ENCODE data around the gene MYOF.
"Not testable (repeated sequence)": the region's sequence is repeated elsewhere in the genome, so short reads cannot be mapped to it uniquely, and the experiment has no call there.

The MYOF gene

DNA sequence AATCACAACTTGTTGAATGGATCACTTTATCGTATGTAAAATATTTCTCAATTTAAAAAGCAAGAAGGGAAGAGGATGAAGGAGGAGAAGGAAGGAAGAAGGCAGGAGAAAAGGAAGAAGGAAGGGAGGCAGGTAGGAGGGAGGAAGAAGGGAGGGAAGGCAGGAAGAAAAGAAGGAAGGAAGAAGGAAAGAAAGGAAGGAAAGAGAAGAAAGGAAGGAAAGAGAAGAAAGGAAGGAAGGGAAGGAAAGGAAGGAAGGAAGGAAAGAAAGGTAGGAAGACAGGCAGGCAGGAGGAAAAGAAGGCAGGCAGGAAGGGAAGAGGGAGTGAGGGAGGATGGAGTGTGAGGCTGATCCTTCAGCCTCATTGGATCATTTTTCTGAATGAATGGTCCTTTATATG, 145.5 kb downstream of the MYOF start:
- no peak for DNase-seq

DNA sequence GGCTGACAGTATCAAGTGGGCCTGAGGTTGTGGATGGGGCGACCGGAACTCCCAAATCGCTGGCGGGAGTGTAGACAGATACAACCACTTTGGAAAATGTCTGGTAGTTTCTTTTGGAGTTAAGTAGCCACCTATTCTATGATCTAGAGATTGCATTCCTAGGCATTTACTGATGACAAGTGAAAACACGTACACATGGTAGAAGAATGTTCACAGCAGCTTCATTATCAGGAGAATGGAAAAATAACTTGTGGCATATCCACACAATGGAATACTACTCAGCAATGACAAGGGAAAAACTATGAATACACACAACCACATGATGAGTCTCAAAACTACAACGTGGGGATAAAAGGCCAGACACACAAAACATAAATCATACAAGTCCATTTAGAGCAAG, 146.0 kb downstream of the MYOF start:
- no peak for DNase-seq

DNA sequence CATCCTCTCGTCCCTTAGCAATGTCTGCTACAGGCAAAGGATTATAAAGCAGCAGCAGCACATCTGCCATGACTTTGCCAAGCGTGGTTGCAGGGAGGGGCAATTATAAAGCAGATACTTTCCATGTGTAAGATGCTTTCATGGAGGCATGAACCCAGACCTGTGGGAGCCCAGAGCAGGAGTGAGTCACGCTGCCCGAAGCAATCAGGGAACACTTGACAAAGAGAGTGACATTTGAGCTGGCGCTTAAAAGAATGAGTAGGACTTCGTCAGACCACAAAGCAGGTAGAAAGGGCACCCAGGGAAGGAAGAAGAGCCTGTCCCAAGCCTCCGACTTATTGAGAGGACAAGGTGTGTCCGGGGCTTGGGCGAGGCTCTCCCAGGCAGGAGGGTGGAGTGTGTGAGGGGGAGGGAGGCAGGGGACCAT, 147.2 kb downstream of the MYOF start:
- peak; percentile 67 for DNase-seq

DNA sequence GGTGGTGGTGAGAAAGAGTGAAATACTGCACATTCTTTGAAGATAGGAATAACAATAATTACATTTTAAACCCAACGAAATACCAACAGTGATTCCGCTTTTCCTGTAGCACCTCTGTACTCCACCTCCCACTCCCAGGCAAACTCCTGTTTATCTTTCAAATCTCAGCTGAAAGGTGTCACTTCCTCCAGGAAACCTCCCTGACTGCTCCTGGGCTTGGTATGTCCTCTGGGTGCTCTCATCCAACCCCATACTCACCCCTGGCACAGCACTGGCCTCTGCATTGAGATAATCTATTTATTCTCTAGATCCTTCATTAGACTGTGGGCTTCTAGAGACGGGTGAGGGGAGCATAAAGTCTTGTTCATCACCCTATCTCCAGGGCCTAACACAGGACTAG, 148.0 kb downstream of the MYOF start:
- no peak for DNase-seq

DNA sequence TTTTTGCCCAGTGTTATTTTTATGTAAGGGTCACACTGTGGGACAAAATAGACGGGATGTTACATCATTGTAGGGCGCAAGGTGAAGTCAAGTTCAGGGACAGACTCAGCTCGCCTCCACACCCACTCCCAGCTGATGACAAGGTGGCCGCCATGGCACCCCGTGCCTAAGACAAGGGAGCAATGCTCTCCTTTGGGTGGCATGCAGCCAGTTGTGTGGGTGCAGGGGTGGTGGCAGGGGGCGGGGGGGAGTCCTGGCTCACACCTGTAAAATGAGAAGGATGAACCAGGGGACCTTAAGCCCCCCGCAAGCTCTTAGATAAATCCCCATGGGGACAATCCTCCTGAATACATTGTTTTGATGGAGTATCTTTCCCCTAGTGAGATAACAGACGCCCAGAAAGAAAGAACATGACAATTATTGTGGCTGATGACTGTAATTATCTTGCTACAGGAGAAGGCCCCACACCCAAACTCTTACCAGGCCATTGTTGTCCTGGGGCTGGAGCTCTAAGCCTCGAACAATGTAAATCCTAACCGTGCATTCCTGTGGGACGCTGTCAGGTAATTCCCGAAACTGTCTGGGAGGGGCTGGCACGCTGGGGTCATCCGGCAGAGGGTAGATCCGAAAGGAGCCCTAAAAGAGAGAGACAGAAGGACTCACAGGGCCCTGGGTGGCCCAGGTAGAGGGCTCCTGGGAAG, 148.7 kb downstream of the MYOF start:
- peak; percentile 43 for DNase-seq

DNA sequence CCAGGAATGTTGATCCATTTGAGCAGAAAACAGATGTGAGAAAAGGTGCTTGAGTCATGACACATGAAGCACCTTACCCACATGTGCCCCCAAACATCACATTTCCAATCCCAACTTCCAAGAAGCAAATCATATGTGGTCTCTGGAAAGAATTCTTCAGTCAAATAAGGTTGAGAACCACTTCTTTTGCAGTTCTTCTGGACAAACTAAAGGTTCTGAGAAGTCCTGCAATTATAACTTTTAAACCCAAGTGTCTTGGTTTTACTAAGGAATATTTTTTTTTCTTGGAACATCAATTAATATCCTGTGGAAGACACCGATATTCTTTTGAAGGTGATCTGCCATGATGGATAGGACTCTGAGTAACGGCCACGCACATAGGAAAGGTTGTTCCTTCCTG, 151.3 kb downstream of the MYOF start:
- no peak for DNase-seq

DNA sequence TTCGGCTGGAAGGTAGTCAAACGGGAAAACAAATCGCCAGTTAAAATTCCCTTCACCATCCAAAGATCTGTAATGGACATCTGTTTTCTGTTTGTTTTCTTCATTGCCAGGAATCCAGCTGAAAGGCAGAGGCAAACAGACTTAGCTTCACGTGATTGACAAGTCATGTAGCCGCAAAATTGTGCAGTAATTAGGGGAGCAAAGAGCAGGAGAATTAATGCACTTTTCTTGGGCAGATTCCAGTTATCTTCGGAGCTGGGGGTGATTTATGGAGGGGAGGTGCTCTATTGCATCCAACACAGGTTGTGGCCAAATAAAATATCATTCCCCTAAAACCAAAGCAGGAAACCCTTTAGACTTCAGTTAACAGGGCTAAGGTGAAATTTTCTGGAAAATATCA, 162.2 kb downstream of the MYOF start:
- DNase-seq, result peak; percentile 54

DNA sequence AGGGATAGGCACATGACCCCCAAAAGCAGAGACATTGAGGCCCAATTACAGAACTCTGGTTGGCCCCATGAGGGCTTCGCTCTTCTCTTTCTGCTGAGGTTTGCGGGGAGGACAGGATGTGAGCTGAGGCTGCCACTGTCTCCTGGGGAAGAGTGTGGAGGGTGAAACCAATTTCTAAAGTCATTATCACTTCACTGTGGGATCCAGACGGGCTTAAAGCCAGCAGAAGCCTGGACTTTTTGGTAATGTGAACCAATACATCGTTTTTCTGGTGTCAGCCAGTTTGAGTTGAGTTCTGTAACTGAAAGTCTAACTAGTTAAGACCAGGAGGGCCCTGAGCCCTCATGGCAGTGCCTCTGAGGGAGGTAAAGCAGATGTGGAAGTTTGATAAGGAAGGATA, 163.0 kb downstream of the MYOF start:
- DNase-seq, result no peak

DNA sequence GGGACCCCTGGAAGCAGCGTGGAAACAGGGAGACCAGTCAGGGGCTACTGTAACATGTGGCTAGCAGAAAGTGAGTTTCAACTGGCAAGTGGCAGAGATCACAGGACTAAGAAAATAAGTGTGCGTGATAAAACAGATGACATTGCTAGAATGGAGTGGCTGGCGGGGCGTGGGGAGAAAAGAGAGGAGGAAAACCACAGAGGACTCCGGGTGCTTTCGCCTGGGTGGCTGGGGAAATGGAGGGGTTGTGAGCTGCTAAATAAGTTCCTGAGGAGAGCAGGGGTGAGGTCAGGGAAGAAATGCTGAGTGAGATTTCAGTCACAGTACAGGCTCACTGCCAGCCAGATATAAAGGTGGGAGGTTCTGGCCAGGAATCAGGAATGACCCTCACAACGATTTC, 166.9 kb downstream of the MYOF start:
- no peak for DNase-seq

DNA sequence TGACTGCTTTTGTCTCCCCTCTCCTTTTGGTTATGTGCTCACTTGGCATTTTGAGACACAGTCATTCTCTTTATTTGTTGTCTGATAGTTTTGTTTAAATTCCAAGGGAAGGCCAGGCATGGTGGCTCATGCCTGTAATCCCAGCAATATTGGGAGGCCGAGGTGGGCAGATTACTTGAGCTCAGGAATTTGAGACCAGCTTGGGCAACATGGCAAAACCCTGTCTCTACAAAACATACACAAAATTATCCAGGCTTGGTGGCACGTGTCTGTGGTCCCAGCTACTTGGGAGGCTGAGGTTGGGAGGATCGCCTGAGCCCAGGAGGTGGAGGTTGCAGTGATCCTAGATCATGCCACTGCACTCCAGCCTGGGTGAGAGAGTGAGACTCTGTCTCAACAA, 167.5 kb downstream of the MYOF start:
- DNase-seq, result not testable (repeated sequence)

DNA sequence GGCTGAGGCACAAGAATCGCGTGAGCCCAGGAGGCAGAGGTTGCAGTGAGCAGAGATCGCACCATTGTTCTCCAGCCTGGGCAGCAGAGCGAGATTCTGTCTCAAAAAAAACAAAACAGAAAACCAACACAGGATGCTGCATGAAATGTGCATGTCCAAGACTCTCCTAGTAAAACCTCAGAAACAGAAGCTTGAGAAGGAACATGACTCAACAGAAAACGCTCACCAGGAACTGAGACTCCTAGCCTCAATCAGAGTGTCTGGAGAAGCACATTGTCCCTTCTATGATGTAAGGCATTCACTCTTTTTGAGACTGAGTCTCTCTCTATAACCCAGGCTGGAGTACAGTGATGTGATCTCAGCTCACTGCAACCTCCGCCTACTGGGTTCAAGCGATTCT, 168.3 kb downstream of the MYOF start:
- no peak for DNase-seq

DNA sequence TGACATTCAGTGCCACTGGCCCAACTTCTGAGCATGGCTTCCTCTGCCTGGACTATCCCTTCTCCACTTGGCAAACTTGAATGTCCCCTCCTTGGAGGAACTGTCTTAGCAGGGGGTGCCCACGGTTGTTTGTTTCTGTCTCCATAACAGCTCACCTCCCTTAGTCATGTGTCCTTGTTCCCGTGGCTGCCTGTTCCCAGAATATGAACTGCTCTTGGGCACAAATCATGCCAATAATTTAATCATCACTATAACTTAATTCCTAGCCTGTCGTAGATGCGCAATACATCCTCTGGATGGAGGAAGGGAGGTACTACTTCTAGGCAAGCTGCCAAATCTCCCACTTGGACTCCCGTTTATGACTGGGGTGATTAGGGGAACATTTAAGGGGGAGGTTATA, 173.1 kb downstream of the MYOF start:
- DNase-seq, result peak; percentile 57

DNA sequence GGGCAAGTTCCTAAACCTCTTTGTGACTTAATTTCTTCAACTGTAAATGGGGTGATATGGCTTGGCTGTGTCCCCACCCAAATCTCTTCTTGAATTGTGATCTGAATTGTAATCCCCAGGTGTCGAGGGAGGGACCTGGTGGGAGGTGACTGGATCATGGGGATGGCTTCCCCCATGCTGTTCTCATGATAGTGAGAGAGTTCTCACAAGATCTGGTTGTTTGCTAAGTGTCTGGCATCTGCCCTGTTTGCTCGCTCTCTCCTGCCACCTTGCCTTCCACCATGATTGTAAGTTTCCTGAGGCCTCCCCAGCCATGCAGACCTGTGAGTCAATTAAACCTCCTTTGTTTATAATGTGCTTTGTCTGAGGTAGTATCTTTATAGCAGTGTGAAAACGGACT, 177.0 kb downstream of the MYOF start:
- DNase-seq, result no peak

DNA sequence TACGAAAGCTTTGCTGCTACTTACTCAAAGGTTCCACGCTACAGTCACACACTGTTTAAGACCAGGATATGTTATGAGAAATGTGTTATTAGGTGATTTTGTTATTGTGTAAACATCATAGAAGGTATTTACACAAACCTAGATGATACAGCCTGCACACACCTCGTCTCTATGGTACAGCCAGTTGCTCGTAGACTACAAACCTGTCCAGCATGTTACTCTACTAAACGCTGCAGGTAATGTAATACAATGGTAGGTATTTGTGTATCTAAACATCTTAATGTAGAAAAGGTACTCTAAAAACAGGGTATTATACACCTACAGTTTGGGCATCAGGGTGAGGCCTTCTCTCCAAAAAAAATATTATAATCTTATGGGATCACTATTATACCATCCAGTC, 181.2 kb downstream of the MYOF start:
- no peak for DNase-seq

DNA sequence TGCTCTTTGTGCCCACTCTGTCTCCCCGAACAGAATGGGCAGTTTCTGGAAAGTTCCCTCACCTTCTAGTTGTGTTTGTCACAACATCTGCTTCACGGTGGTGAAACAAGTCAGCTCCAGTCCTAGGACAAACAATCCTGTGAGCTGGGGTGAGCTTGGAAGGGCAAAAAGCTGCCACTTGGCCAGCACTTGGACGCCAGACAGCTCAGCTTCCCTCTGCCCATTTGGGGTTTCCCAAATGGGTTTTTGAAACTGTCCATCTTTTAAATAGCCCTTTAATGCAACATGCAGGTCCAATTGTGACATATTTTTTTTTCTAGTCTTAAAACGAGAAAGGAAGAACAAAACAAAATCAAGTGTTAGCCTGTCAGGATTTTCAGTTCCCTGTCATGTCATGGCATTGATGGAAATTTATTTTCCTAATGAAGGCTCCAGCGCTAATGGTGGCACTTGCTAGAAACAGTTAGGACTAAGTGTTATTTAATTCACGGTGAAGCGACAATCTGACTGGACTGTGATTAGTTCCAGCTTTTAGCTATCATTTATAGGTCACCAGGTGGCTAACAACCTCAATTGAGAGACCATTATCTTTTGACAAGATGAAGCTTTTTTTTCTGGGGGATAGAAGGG, 181.7 kb downstream of the MYOF start:
- DNase-seq, result no peak

DNA sequence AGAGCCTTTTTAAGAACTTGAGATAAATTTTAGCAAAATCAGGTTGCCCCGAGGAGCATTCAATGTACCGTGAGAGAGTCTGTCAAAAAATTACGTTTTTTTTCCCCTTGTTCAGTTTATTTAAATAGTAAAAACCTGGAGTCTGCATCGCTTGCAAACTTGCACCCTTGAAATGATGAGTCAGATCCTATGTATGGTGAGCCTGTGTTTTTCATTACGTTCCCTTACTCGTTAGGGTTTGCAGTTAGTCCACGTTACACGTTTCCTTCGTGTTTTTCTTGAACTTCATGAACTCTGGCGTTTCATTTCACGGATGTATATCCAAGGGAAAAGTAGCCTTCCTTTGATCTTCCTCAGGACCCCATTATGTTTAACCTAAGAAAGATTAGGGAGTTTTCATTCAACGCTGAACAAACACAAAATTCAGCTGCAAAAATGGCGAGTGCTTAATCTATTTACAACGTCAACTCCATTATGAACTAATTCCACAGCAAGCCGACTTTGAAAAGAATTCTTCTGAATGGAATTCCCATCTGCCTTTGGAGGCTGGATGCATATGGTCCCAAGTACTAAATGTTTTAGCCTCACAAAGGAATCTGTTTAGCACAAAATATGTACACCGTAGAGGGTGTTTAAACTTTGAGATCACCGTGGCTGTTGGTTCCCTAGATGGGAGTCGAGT, 182.4 kb downstream of the MYOF start:
- DNase-seq, result peak; percentile 73

DNA sequence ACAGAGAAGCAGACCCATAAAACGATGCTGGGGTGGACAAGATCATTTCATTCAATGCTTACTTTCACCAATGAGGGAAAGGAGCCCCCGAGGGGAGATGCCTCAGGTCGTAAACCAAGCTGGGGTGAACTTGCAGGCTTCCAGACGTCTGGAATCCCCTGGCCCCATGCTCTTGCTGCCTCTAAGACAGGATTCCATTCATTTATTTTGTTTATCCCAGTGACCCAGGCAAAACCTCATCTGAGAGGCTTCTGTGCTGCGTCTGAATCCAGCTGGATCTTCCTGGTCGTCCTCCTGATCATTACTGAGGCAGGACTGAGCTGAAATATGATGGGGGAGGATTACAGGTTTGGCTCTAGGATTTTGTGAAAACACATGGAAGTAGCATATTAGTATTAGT, 182.9 kb downstream of the MYOF start:
- peak; percentile 22 for DNase-seq

DNA sequence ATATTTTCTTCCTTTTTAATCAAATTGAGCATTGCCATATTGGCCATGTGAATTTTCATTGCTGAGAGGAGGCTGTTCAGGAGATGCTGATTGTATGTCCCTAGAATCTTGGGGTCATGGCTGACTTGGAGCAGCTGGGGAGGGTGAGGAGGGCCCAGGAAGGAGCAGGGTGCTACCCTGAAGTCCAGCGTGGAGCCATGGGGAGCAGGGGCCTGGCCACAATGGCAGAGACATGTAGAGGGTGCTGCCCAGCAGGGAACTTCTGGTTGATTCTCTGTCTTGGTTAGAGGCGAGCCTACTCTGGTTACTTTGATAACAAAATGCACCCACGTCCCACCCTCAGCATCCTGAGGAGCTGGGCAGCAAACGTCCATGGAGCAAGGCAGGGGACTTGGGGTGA, 186.0 kb downstream of the MYOF start:
- DNase-seq, result no peak

DNA sequence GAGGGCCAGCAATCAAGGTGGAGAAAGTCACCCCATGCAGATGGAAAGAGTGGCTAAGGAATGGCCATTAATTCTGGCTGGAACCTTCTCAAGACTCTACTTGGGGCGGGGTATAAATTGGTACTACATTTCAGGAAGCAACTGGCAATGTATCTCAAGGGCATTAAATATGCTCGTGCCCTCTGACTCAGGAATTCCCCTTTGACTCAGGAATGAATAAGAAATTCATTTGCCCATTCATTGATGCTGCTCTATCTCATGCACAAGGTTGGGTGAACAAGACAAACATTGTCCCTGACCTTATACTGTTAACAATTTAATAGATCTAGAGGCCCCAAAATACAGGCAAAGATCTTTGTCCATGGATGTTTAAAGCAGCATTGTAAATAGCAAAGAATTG, 188.1 kb downstream of the MYOF start:
- DNase-seq, result no peak

DNA sequence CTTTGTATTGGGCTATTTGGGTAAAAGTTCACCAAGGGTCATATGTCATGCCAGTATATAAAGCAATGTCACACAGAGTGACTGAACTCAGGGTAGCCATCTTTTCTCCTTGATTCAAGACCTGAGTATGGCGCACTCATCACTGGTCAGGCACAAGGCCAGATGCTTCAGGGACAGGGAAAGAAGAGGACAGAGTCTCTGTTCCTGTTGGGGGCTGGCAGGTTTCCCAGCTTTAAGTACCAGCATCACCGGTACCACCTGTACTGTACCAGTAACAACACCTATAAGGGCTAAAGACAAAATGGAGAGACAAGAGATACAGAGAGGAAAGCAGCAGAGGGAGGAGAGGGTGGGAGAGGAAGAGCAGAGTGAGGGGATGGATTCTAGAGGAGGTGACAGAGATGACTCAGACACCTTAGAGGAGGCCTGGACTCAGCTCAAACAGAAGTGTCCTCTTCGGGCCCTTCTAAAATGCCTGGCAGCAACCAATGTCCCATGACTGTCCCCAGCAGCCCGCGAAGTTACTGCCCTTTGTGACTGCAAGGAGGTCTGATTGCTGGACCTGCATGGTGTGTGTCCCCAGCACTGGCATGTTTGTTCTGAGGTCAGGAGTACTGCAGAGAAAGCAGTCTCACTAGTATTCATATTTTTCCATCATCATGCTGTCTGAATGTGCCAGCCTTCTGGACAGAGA, 191.3 kb downstream of the MYOF start:
- DNase-seq, result no peak

DNA sequence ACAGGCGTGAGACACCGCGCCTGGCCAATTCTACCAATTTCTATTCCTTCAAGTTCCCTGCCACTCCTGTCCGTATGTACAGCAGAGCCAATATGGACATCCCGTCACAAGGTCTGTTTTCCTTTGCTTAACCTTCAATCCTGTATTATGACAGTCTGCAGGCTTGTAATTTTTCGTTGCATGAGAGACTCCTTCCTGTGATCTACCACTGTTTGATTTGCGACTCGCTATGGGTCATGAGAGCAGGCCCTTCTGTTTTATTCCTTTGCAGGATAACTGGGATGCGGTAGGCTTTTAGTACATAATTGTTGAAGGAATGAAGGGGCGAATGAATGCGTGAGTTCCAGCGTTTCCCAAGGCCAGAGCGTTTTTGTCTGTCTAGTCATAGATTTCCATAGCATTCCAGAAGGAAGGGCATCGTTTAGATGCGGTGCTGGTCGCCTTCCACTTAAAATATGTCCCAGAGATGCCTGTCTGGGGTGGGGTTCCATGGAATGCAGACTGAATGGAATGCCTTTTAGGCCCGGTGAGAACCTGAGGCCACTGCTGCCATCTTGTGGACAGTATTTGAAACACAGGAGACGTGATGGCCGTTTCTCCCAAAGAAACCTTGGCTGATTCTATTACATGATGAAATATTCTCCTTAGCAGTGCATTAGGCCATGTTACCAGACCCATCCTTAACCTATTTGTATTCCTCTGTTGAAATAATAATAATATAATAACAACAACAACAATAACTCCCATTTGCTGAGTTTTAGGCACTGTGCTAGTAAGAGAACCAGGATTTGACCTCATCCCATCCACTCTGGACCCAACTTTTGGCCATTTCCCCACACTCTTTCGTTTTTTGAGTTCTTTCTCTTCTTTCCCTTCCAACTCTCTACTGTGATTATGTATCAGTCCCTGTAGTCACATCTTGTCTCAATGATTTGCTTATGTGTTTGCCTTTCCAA, 193.2 kb downstream of the MYOF start:
- DNase-seq, result peak; percentile 96

DNA sequence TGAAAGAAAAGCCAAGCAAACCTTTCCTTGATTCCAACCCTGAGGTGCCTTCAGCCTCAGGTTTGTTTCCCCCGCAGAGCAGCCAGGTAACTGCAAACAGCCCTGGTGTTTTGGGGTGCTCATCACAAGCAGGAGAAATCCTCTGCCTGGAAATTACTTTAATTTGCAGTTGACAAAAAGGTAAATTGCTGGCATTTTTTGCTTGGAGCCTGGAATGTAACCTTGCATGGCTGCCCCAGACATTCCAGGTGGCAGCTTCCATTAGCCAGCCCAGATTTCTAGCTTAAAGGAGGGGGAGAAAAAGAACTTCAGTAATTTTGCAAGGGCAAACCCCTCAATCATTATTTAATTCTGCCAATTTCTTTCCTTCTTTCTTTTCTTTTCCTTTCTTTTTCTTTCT, 194.4 kb downstream of the MYOF start:
- no peak for DNase-seq

DNA sequence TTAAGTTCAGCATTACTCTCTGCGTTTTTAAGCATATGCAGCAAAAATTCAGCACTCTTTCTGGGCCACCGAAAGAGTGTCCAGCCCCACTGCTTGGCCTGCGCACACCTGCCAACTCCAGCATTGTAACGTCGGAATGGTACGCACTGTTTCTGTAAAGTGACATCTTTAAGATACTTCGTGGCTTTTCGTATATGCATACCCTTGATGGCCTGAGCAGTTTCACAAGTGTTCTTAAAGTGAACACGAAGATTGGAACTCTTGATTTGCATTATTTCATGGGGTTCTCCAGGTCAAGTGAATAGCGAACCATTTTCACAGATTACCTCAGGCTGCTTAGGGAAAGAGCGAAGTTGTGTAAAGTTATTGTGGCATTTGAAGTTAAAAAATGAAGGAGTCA, 197.9 kb downstream of the MYOF start:
- DNase-seq, result not testable (repeated sequence)

All from fibroblast of skin of right biceps (primary cell).